ENCODE measurements around the gene FAM184A.
"Not testable (repeated sequence)": the region's sequence is repeated elsewhere in the genome, so short reads cannot be mapped to it uniquely, and the experiment has no call there.

FAM184A gene

GRCh38 chr6:119078376-119079282 is at the start of gene FAM184A:
TSS of gene FAM184A (minus strand) at chr6:119078664. CDS start at chr6:119078299, 365 bp downstream.
- peak; percentile 51 for DNase-seq

GRCh38 chr6:119127627-119128026 is 49.2 kb upstream of the FAM184A start:
- no peak for DNase-seq

GRCh38 chr6:119126826-119127225 is 48.4 kb upstream of the FAM184A start:
- no peak for DNase-seq

GRCh38 chr6:119126140-119126539 is 47.7 kb upstream of the FAM184A start:
- no peak for DNase-seq

- peak; percentile 30 for DNase-seq
Observed at GRCh38 chr6:119125576-119125975, 47.1 kb upstream of the FAM184A start.

- no peak for DNase-seq
Observed at GRCh38 chr6:119124079-119124824, 45.8 kb upstream of the FAM184A start.

GRCh38 chr6:119122336-119122735 is 43.9 kb upstream of the FAM184A start:
- no peak for DNase-seq

- no peak for DNase-seq
Observed at GRCh38 chr6:119121367-119121766, 42.9 kb upstream of the FAM184A start.

GRCh38 chr6:119119989-119120388 is 41.5 kb upstream of the FAM184A start:
- peak; percentile 82 for DNase-seq

- DNase-seq: not testable (repeated sequence)
Observed at GRCh38 chr6:119119062-119119461, 40.6 kb upstream of the FAM184A start.

GRCh38 chr6:119116712-119117281 is 38.3 kb upstream of the FAM184A start:
- no peak for DNase-seq

GRCh38 chr6:119113961-119114360 is 35.5 kb upstream of the FAM184A start:
- no peak for DNase-seq

GRCh38 chr6:119112812-119113530 is 34.5 kb upstream of the FAM184A start:
- peak; percentile 77 for DNase-seq

GRCh38 chr6:119110601-119111548 is 32.4 kb upstream of the FAM184A start:
- peak; percentile 67 for DNase-seq

GRCh38 chr6:119109654-119110325 is 31.3 kb upstream of the FAM184A start:
- DNase-seq: no peak

GRCh38 chr6:119108076-119108475 is 29.6 kb upstream of the FAM184A start:
- DNase-seq: no peak

GRCh38 chr6:119105282-119105681 is 26.8 kb upstream of the FAM184A start:
- DNase-seq: peak; percentile 33

GRCh38 chr6:119102901-119103300 is 24.4 kb upstream of the FAM184A start:
- no peak for DNase-seq

GRCh38 chr6:119100115-119100514 is 21.7 kb upstream of the FAM184A start:
- DNase-seq: no peak

GRCh38 chr6:119097815-119098361 is 19.4 kb upstream of the FAM184A start:
- DNase-seq: not testable (repeated sequence)

All from suppressor macrophage treated with lipopolysaccharide for 4 hours (primary cell).